ENCODE measurements around the gene SKAP1.

DNA sequence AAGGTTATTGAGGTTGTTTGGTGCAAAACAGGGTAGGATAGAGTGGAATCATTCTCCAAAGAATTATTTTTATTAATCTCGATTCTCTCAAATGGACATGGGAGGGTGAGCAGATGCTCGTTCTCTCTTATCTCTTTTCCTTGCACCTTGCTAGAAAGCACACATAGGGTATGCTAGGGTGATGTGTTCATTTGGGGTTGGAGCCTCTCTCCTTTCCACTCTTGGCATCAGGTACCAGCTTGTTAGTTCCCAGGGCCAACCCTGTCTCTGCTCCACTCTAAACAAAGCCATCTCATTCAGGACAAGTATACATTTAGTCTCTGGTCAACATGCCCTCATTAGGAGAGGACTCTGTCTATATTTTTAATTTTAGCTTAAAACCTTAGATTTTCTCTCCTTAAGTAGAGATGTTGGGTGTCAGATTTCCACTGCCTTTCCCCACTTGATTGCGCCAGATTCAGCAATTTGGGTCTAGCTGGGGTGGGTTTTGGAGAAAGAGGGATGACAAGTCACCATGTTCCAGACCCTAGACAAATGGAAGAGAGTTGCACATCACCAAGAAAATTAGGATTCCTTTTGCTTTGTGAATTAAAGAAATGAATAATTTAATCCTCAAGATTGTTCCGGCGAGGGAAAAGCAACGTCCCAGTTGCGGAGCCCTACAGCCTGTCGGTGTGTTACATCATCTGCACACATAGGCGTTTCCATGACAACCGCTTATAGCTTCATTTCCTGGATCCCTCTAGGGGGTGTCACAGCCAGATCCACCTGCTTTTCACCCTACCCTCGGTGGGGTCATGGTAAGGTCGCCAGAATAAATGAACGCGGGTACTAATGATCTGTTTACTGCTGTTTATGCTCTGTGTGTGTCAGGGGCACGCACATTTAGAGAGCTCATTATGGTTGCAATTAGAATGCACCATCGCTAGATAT lies 280.9 kb downstream of the SKAP1 start:
- TF ChIP-seq, protein P1, sequence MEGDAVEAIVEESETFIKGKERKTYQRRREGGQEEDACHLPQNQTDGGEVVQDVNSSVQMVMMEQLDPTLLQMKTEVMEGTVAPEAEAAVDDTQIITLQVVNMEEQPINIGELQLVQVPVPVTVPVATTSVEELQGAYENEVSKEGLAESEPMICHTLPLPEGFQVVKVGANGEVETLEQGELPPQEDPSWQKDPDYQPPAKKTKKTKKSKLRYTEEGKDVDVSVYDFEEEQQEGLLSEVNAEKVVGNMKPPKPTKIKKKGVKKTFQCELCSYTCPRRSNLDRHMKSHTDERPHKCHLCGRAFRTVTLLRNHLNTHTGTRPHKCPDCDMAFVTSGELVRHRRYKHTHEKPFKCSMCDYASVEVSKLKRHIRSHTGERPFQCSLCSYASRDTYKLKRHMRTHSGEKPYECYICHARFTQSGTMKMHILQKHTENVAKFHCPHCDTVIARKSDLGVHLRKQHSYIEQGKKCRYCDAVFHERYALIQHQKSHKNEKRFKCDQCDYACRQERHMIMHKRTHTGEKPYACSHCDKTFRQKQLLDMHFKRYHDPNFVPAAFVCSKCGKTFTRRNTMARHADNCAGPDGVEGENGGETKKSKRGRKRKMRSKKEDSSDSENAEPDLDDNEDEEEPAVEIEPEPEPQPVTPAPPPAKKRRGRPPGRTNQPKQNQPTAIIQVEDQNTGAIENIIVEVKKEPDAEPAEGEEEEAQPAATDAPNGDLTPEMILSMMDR (conservative IDR thresholded peaks at IDR 0.05; ENCODE audit: low read length) = no peak
- TF ChIP-seq EZH2phosphoT487 (IDR thresholded peaks at IDR 0.05; ENCODE audit: borderline replicate concordance) = no peak
